Neuron (in vitro differentiated cells): Measurements from ENCODE around the gene MDFIC.

Source experiments
- H2AFZ ChIP-seq: one replicate; pipeline ENCODE4 v1.6.1; 2013; ENCODE audit warnings: low read depth, mild to moderate bottlenecking, inconsistent platforms, low read length, moderate library complexity
- H3K27me3 ChIP-seq: one replicate; pipeline ENCODE4 v1.6.1; 2013; ENCODE audit warnings: low read length; ENCODE audit not compliant: insufficient read depth
- H3K36me3 ChIP-seq: one replicate; pipeline ENCODE4 v1.6.1; 2013; ENCODE audit warnings: low read length; ENCODE audit not compliant: insufficient read depth
- H3K4me1 ChIP-seq: one replicate; pipeline ENCODE4 v1.6.1; 2013; ENCODE audit warnings: low read length; ENCODE audit not compliant: insufficient read depth
- H3K4me3 ChIP-seq: 2 replicates; pipeline ENCODE4 v1.5.1; 2013; ENCODE audit warnings: mild to moderate bottlenecking, low read length, moderate library complexity
- H3K9me3 ChIP-seq: one replicate; pipeline ENCODE4 v1.6.1; 2013; ENCODE audit warnings: low read length

Gene MDFIC

DNA sequence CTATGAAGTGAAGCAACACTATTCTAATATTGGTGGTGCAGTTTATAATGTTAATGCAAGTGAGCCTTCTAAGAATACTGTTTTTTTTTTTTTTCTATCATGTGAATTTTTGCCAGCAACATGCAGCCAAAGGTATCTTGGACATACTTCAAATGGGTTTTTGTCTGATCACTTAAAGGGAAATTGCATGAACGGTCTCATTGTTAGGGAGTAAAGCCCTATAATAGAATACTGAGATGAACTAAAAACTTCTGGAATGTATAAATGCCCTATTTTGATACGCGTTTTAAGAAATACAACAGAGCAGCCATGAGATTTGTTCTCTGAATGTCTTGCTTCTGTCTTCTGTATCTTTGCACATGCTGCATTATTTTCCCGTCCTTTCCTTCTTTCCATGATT lies 10.5 kb upstream of the MDFIC start:
- Histone ChIP-seq H2AFZ (no peak overlapping the region), H3K4me3 (no peak overlapping the region), H3K27me3 (no peaks in the 10 kb centered on the region), H3K36me3 (no peaks in the 10 kb centered on the region), H3K9me3 (no peaks in the 10 kb centered on the region), H3K4me1 (peaks cover 8% of the 10 kb centered on the region)

DNA sequence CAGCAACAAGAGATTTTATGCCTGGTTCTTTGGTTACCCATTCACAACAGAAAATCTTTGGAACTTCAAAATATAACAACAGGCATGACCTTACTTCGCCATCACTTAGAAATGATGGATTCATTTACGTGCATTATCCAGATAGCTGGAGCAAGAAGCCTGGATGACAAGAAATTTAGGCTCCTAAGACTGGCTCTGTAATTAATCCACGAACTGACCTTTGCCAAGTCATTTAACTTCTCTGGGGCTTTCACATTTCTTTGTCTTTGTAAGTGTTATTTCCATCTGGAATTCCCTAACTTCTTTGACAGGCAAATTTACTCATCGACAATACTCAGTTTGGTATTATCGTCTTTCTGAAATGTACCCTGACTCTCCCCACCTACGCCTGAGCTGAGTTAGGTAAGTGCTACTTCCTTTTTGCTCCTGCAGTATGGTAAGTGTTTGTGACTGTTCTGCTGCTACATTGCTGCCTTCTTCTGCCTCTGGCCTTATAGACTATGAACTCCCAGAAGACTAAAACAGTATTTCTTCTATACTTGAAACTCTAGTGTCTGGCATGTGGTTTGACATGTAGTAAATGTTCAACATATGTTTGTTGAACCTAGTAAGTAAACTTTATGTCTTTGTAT lies 5.5 kb upstream of the MDFIC start:
- Histone ChIP-seq H3K4me3 (no peak overlapping the region), H3K27me3 (no peaks in the 10 kb centered on the region), H3K36me3 (no peaks in the 10 kb centered on the region), H2AFZ (no peak overlapping the region), H3K9me3 (no peaks in the 10 kb centered on the region), H3K4me1 (peaks cover under 1% of the 10 kb centered on the region)

DNA sequence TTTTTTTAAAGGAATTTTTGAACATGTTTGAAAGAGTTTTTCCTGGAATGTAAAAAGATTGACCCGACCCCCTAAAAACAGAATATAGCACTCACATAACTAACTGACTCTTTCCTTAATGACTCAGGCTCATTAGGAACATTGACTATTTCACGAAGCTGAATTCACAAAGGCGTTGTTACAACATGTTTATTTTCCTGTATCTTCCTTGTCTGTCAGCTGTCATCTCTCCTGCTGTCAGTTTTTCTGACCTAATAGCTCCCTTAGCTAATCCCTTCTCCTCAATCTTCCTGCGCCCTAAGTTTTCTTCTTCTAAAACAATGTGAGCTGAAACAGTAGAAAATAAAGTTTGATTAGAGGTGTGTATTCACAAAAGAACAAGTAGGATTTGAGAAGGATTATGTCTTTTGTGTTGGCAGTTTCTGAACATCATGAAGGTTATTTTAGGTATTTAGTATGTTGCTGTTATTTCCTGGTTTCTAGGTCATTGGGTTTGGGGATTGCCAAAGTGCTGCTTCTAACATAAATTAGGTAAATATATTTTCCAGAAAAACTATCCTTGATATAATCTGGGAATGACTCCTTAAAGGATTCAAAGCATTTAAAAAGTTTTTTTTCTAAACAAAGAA lies 4.6 kb upstream of the MDFIC start:
- H3K36me3 ChIP-seq: no peaks in the 10 kb centered on the region
- H3K9me3 ChIP-seq: no peaks in the 10 kb centered on the region
- no peak overlapping the region for H2AFZ ChIP-seq

DNA sequence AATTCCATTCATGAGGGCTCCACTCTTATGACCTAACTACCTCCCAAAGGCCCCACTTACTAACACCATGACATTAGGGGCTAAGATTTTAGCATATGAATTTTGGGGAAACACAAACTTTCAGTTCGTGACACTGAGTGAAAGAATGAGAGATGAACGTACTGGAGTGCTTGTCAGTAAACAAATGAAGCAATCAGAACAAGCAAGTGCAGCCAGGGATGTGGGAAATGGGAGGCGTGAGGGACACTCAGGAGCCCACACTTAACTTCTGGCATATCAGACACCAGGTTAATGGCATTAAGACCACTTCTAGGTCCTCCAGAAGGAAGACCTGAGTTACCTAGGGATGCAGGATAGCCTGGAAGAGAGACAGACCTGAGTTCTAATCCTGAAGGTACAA lies 2.3 kb upstream of the MDFIC start:
- H3K27me3 ChIP-seq: no peaks in the 10 kb centered on the region
- no peak overlapping the region for H2AFZ ChIP-seq
- peaks cover 10% of the 10 kb centered on the region for H3K4me1 ChIP-seq

More for the DNA sequence above, 4.6 kb upstream of the MDFIC start:
- Histone ChIP-seq H3K4me1 (no peaks in the 10 kb centered on the region), H3K4me3 (no peak overlapping the region), H3K27me3 (no peaks in the 10 kb centered on the region)

DNA sequence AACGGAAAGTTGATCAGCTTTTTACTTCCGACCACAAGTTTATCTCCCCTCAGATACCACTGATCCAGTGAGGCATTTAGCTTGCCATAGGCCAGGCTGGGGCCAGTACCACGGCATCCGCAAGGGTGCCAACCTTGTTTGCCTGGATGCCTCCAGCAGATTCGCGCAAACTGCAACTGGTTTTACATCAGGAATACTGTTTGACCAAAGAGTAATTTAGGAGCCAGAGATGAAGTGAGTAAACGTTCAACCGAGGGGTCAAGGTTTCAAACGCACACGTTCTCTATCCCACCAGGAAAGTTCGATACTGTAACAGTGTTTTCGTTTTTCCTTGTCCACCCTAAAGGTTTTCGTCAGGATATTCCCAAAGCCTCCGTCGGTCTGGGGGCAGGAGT lies 266 bp upstream of the MDFIC start:
- no peaks in the 10 kb centered on the region for H3K27me3 ChIP-seq
- peaks cover 10% of the 10 kb centered on the region for H3K4me1 ChIP-seq
- no peak overlapping the region for H3K4me3 ChIP-seq
- no peaks in the 10 kb centered on the region for H3K9me3 ChIP-seq
- no peaks in the 10 kb centered on the region for H3K36me3 ChIP-seq
- peak overlapping the region; percentile 99 for H2AFZ ChIP-seq

More for the DNA sequence above, 2.3 kb upstream of the MDFIC start:
- no peaks in the 10 kb centered on the region for H3K9me3 ChIP-seq
- no peak overlapping the region for H3K4me3 ChIP-seq
- no peaks in the 10 kb centered on the region for H3K36me3 ChIP-seq

DNA sequence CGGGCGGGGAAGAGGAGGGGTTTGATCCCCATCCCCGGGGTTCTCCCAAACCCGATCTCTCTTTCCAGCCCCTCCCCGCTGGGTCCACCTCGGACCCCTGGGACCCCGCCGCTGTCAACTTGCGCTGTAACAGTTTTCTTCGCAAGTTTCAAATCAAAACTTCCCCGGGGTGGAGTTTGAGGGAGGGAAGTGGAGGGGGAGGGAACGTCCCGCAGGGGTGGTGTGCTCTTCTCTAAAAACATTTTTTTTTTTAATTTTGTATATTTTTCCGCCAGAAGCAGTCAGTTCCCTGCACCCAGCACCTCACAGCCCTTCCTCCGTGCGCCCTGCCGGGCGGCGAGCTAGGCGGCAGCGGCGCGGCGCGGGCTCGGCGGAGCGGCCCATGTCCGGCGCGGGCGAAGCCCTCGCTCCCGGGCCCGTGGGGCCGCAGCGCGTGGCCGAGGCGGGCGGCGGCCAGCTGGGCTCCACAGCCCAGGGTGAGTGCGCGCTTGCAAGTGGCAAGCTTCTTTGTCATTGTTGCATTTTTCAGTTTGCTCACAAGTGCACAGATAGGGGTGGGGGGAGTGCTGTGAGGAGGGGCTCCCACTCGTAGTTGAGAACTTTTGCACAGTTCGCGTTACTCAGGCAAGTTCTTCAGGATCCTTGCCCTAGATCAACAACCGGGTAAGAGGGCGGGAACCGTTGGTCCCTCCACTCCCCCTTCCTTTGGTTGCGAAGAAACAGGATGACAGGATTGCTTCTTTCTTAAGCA lies 933 bp downstream of the MDFIC start:
- Histone ChIP-seq H3K36me3 (no peaks in the 10 kb centered on the region), H2AFZ (peak overlapping the region; percentile 99), H3K9me3 (no peaks in the 10 kb centered on the region), H3K4me3 (peak overlapping the region; percentile 54), H3K4me1 (peaks cover 10% of the 10 kb centered on the region), H3K27me3 (no peaks in the 10 kb centered on the region)

DNA sequence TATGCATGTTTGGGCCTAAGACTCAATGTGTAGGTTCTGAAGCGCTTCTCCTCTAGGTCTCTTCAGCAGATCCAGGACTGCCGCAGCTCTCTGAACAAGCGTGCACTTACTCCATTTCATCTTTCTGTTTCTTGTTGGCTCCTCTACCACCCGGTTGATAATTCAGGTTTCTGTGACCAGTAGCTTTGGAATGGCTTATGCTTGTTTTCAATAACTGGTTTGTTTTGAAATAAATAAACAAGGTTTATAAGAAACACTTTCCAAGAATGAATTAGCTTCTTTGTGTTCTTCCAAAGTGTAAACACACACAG lies 1.5 kb downstream of the MDFIC start:
- H3K9me3 ChIP-seq: no peaks in the 10 kb centered on the region
- H2AFZ ChIP-seq: peak overlapping the region; percentile 99
- H3K27me3 ChIP-seq: no peaks in the 10 kb centered on the region
- H3K4me1 ChIP-seq: peaks cover 10% of the 10 kb centered on the region
- H3K4me3 ChIP-seq: peak overlapping the region; percentile 54
- H3K36me3 ChIP-seq: no peaks in the 10 kb centered on the region

DNA sequence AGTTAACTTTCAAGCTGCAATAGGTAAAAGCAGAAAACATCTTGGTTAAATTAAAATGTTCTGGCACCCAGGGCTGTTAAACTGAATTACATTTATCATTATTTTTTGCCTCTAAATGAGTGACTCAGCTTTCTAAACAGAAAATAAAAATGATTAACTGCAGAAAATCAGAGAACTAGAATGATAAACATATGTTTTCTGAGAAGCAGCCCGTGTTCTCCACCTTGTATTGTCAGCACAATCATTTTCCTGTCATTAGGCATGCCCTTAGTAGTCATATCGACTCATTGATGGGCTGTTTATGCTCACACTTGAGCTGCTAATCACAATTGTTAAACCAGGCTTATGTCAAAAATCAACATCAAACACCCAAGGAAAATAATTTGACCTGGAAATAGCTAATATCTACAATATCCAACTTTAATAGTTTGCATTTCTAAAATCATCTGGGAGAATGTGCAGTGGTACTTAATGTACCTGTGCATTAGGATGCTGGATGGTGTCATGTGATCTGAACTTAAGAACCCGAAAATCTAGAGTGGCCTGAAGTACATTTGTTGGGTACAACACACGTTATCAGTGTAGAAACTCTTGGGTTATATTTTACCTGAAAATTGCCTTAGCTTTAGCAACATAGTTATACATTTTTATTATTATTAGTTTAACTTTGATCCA lies 2.3 kb downstream of the MDFIC start:
- Histone ChIP-seq H2AFZ (peak overlapping the region; percentile 99), H3K9me3 (no peaks in the 10 kb centered on the region), H3K36me3 (no peaks in the 10 kb centered on the region), H3K27me3 (no peaks in the 10 kb centered on the region), H3K4me3 (peak overlapping the region; percentile 54), H3K4me1 (peaks cover 10% of the 10 kb centered on the region)

DNA sequence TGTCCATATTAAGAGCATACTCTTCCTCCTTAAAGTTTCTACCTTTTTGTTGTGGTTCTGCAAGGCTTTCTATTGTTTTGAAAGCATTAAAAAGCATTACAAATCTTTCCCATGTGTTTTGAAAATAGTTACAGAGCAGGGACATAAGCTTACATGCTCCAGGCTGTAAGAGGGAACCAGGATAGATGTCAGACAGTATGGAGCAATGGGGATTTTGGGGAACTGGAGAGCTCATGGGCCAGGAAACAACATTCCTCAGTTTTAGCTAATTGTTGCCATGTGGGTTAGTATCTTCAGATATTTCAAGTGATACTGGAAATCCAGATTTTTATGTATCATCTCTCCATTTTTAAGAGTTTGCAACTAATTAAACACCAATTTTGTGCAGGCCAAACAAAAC lies 3.5 kb downstream of the MDFIC start:
- H3K9me3 ChIP-seq: no peaks in the 10 kb centered on the region
- no peak overlapping the region for H3K4me3 ChIP-seq
- no peak overlapping the region for H2AFZ ChIP-seq
- no peaks in the 10 kb centered on the region for H3K36me3 ChIP-seq
- H3K27me3 ChIP-seq: no peaks in the 10 kb centered on the region
- H3K4me1 ChIP-seq: peaks cover 19% of the 10 kb centered on the region

DNA sequence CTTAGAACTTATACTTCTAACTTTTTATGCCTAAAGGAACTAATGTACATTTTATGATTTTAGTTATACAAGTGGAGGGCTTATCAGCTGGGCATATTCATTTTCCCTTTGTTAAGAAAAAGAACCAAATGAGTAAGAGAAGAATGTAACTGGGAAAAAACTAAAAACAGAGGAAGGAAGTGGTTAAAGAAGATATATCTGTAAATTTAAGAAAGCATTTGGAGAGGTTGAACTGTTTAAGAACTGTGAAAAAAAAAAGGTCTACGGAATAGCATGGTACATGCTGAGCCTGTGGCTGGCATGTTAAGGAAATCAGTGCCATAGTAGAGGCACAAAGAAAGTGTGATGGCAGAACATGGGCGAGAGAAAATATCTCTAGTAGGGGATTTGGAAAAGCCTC lies 6.2 kb downstream of the MDFIC start:
- Histone ChIP-seq H3K27me3 (no peaks in the 10 kb centered on the region), H3K4me1 (peaks cover 20% of the 10 kb centered on the region), H3K9me3 (no peaks in the 10 kb centered on the region), H3K36me3 (no peaks in the 10 kb centered on the region), H2AFZ (no peak overlapping the region), H3K4me3 (no peak overlapping the region)

DNA sequence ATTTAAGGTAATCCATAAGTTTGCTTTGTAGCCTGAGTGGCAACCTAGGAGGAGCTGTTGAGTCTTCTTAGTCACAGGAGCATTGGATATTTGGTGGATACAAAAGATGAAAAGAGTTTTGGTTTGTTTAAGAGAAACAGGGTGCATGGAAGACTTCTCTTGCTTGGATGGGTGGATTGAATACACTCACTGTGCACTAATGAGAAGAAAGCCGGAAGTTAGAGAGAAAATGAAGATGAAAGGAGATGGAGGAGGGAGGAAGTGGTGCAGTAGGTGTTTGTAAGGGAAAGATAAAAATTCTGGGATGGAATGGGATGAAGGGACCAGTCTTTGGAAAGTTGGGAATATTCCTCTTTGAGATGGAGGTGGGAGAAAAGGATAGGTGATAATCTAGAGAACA lies 7.7 kb downstream of the MDFIC start:
- Histone ChIP-seq H3K4me3 (no peak overlapping the region), H3K9me3 (no peaks in the 10 kb centered on the region), H3K27me3 (no peaks in the 10 kb centered on the region), H2AFZ (no peak overlapping the region), H3K36me3 (no peaks in the 10 kb centered on the region), H3K4me1 (peaks cover 10% of the 10 kb centered on the region)

DNA sequence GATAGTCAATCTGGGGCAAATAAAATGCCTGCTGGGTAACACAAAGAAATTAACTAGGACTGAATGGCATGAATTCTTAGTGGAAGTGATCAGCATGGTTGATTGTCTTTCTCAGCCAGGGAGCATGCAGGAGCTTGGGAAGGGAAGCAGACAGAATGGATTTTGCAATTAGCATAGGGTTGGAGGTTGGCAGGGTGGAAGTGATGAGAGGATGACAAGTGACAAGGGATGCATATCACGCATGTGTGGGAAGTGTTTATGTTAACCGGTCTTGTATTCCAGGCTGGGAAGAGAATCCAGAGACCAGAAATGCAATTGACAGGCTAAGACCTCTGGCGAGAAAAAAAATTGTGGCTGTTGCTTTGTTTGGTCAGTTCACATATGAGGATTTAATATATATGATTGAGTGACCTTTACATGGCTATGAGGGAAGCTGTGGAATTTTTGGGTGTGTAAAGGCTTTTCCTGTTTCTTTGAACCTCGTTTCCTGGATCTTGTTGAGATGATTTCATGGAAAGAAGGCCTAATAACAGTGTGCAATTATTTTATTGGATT lies 8.3 kb downstream of the MDFIC start:
- H3K27me3 ChIP-seq: no peaks in the 10 kb centered on the region
- peaks cover 10% of the 10 kb centered on the region for H3K4me1 ChIP-seq
- H3K36me3 ChIP-seq: no peaks in the 10 kb centered on the region
- no peak overlapping the region for H3K4me3 ChIP-seq
- H3K9me3 ChIP-seq: no peaks in the 10 kb centered on the region
- H2AFZ ChIP-seq: no peak overlapping the region
